Stimulated activated CD8-positive, alpha-beta memory T cell treated with anti-CD3 and anti-CD28 coated beads, Interleukin-15, amount 100 ng/mL, for 48 hours (primary cell): ENCODE data around the gene UBAC1.

Source experiments
- DNase-seq, 2 donors: peaks; one replicate each; pipeline ENCODE4 v3.0.0-alpha.2; 2020; ENCODE audit warnings: low read depth in 2 of 2

Gene UBAC1

GRCh38 chr9:135961277-135961715 is at the start of gene UBAC1:
UBAC1 (minus strand) TSS chr9:135961373; CDS start chr9:135961162, 211 bp downstream.
- peak; percentile 95 to 97 for DNase-seq

- DNase-seq = no peak
Measured at GRCh38 chr9:136010615-136011361, 49.6 kb upstream of the UBAC1 start.

- no peak for DNase-seq
Measured at GRCh38 chr9:136010176-136010575, 49.0 kb upstream of the UBAC1 start.

GRCh38 chr9:136009516-136009915 is 48.3 kb upstream of the UBAC1 start:
- DNase-seq = no peak

GRCh38 chr9:136008693-136008997 is 47.5 kb upstream of the UBAC1 start:
- DNase-seq = no peak

GRCh38 chr9:136007934-136008692 is 46.9 kb upstream of the UBAC1 start:
- DNase-seq = no peak

GRCh38 chr9:136007276-136007933 is 46.2 kb upstream of the UBAC1 start:
- DNase-seq = no peak

GRCh38 chr9:136006169-136006568 is 45.0 kb upstream of the UBAC1 start:
- DNase-seq = no peak

GRCh38 chr9:136004712-136005111 is 43.5 kb upstream of the UBAC1 start:
- no peak for DNase-seq

- no peak for DNase-seq
Measured at GRCh38 chr9:136004219-136004618, 43.0 kb upstream of the UBAC1 start.

GRCh38 chr9:136003411-136004218 is 42.4 kb upstream of the UBAC1 start:
- no peak for DNase-seq

GRCh38 chr9:136002881-136003280 is 41.7 kb upstream of the UBAC1 start:
- DNase-seq = no peak

GRCh38 chr9:136002215-136002614 is 41.0 kb upstream of the UBAC1 start:
- no peak for DNase-seq

- no peak for DNase-seq
Measured at GRCh38 chr9:136001231-136001630, 40.1 kb upstream of the UBAC1 start.

- no peak for DNase-seq
Measured at GRCh38 chr9:135998410-135999071, 37.4 kb upstream of the UBAC1 start.

- DNase-seq = no peak
Measured at GRCh38 chr9:135998016-135998380, 36.8 kb upstream of the UBAC1 start.

GRCh38 chr9:135997090-135998015 is 36.2 kb upstream of the UBAC1 start:
- DNase-seq = no peak

GRCh38 chr9:135995816-135996215 is 34.6 kb upstream of the UBAC1 start:
- DNase-seq = no peak

- DNase-seq = no peak
Measured at GRCh38 chr9:135994501-135995192, 33.5 kb upstream of the UBAC1 start.
